Measurements from ENCODE around the gene GMDS.

Gene GMDS

GRCh38 chr6:1931817-1932216, 313.6 kb downstream of the GMDS start:
- Histone ChIP-seq H3K36me3 (ENCODE audit: control insufficient read depth in 1 of 2, insufficient read depth in 2 of 2, low read depth in 1 of 2, low read length in 2 of 2) (peaks cover 3 to 11% of the 10 kb centered on the region in 2 experiments), H4K8ac (ENCODE audit: low read length) (no peak overlapping the region), H3K14ac (ENCODE audit: low read length in 2 of 2) (no peak overlapping the region), H3K18ac (ENCODE audit: low read depth in 1 of 2, low read length in 2 of 2) (no peak overlapping the region), H2BK5ac (ENCODE audit: low read depth, low read length, poor library complexity, severe bottlenecking) (no peak overlapping the region), H3K4me3 (ENCODE audit: insufficient read depth in 1 of 2, low read depth in 1 of 2, low read length in 2 of 2) (no peak overlapping the region), H3K4me1 (ENCODE audit: control insufficient read depth, insufficient read depth, low read depth, low read length) (no peaks in the 10 kb centered on the region), H3K9me3 (ENCODE audit: control insufficient read depth, low read length) (peaks cover 7% of the 10 kb centered on the region), H2BK15ac (ENCODE audit: low read depth, poor library complexity, severe bottlenecking) (no peak overlapping the region), H2BK120ac (ENCODE audit: low read depth, low read length) (no peak overlapping the region), H3K27me3 (ENCODE audit: control insufficient read depth in 1 of 2, insufficient read depth in 1 of 2, low read length in 2 of 2) (no peaks in the 10 kb centered on the region), H3K4ac (ENCODE audit: low read depth in 1 of 2, low read length in 2 of 2) (no peak overlapping the region), H3K9ac (ENCODE audit: low read length) (no peak overlapping the region), H3K27ac (ENCODE audit: low read length, poor library complexity, severe bottlenecking) (no peak overlapping the region), H4K91ac (ENCODE audit: low read length) (no peak overlapping the region), H3K79me1 (replicated peaks; ENCODE audit: low read length, poor library complexity, severe bottlenecking) (peaks cover 2% of the 10 kb centered on the region), H3K4me2 (ENCODE audit: low read length, poor library complexity, severe bottlenecking) (no peak overlapping the region), H2BK12ac (ENCODE audit: low read length in 2 of 2) (no peak overlapping the region), H2AK5ac (ENCODE audit: low read length, severe bottlenecking) (no peak overlapping the region), H2AFZ (ENCODE audit: low read depth, low read length) (no peak overlapping the region), H3K23ac (ENCODE audit: low read length in 2 of 2) (no peak overlapping the region)
- DNase-seq: no peak
- WGBS: 94% methylated on average over 5 of the region's 5 CpGs

GRCh38 chr6:1930356-1930755, 315.0 kb downstream of the GMDS start:
- DNase-seq: no peak
- Histone ChIP-seq H2BK120ac (ENCODE audit: low read depth, low read length) (no peak overlapping the region), H3K23ac (ENCODE audit: low read length in 2 of 2) (no peak overlapping the region), H3K27me3 (ENCODE audit: control insufficient read depth in 1 of 2, insufficient read depth in 1 of 2, low read length in 2 of 2) (no peaks in the 10 kb centered on the region), H3K79me1 (replicated peaks; ENCODE audit: low read length, poor library complexity, severe bottlenecking) (peaks cover 3% of the 10 kb centered on the region), H2BK12ac (ENCODE audit: low read length in 2 of 2) (no peak overlapping the region), H3K4me3 (ENCODE audit: insufficient read depth in 1 of 2, low read depth in 1 of 2, low read length in 2 of 2) (no peak overlapping the region), H2BK5ac (ENCODE audit: low read depth, low read length, poor library complexity, severe bottlenecking) (no peak overlapping the region), H3K4me2 (ENCODE audit: low read length, poor library complexity, severe bottlenecking) (no peak overlapping the region), H3K9me3 (ENCODE audit: control insufficient read depth, low read length) (peaks cover 7% of the 10 kb centered on the region), H2BK15ac (ENCODE audit: low read depth, poor library complexity, severe bottlenecking) (no peak overlapping the region), H3K27ac (ENCODE audit: low read length, poor library complexity, severe bottlenecking) (no peak overlapping the region), H2AFZ (ENCODE audit: low read depth, low read length) (no peak overlapping the region), H3K14ac (ENCODE audit: low read length in 2 of 2) (no peak overlapping the region), H2AK5ac (ENCODE audit: low read length, severe bottlenecking) (no peak overlapping the region), H4K8ac (ENCODE audit: low read length) (no peak overlapping the region), H3K4me1 (ENCODE audit: control insufficient read depth, insufficient read depth, low read depth, low read length) (no peaks in the 10 kb centered on the region), H3K9ac (ENCODE audit: low read length) (no peak overlapping the region), H4K91ac (ENCODE audit: low read length) (no peak overlapping the region), H3K36me3 (ENCODE audit: control insufficient read depth in 1 of 2, insufficient read depth in 2 of 2, low read depth in 1 of 2, low read length in 2 of 2) (peaks cover 3 to 4% of the 10 kb centered on the region in 2 experiments), H3K4ac (ENCODE audit: low read depth in 1 of 2, low read length in 2 of 2) (no peak overlapping the region), H3K18ac (ENCODE audit: low read depth in 1 of 2, low read length in 2 of 2) (no peak overlapping the region)
- WGBS: 0% methylated on average over 1 of the region's 2 CpGs

- H2BK15ac ChIP-seq (ENCODE audit: low read depth, poor library complexity, severe bottlenecking): no peak overlapping the region
- H3K27ac ChIP-seq (ENCODE audit: low read length, poor library complexity, severe bottlenecking): no peak overlapping the region
- no peaks in the 10 kb centered on the region for H3K4me1 ChIP-seq (ENCODE audit: control insufficient read depth, insufficient read depth, low read depth, low read length)
- H4K91ac ChIP-seq (ENCODE audit: low read length): no peak overlapping the region
- H3K14ac ChIP-seq (ENCODE audit: low read length in 2 of 2): no peak overlapping the region
- H3K18ac ChIP-seq (ENCODE audit: low read depth in 1 of 2, low read length in 2 of 2): no peak overlapping the region
- H2BK120ac ChIP-seq (ENCODE audit: low read depth, low read length): no peak overlapping the region
- no peak overlapping the region for H2BK12ac ChIP-seq (ENCODE audit: low read length in 2 of 2)
- H3K9ac ChIP-seq (ENCODE audit: low read length): no peak overlapping the region
- no peak overlapping the region for H2AFZ ChIP-seq (ENCODE audit: low read depth, low read length)
- no peak for DNase-seq
- no peak overlapping the region for H4K8ac ChIP-seq (ENCODE audit: low read length)
- H3K9me3 ChIP-seq (ENCODE audit: control insufficient read depth, low read length): peaks cover 4% of the 10 kb centered on the region
- H3K4me2 ChIP-seq (ENCODE audit: low read length, poor library complexity, severe bottlenecking): no peak overlapping the region
- peaks cover 3% of the 10 kb centered on the region for H3K79me1 ChIP-seq (replicated peaks; ENCODE audit: low read length, poor library complexity, severe bottlenecking)
- no peak overlapping the region for H2AK5ac ChIP-seq (ENCODE audit: low read length, severe bottlenecking)
- peaks cover 3 to 4% of the 10 kb centered on the region in 2 experiments for H3K36me3 ChIP-seq (ENCODE audit: control insufficient read depth in 1 of 2, insufficient read depth in 2 of 2, low read depth in 1 of 2, low read length in 2 of 2)
- H3K23ac ChIP-seq (ENCODE audit: low read length in 2 of 2): no peak overlapping the region
- 96% methylated on average over 8 of the region's 9 CpGs for WGBS
- H3K4me3 ChIP-seq (ENCODE audit: insufficient read depth in 1 of 2, low read depth in 1 of 2, low read length in 2 of 2): no peak overlapping the region
- H2BK5ac ChIP-seq (ENCODE audit: low read depth, low read length, poor library complexity, severe bottlenecking): no peak overlapping the region
- no peak overlapping the region for H3K4ac ChIP-seq (ENCODE audit: low read depth in 1 of 2, low read length in 2 of 2)
- no peaks in the 10 kb centered on the region for H3K27me3 ChIP-seq (ENCODE audit: control insufficient read depth in 1 of 2, insufficient read depth in 1 of 2, low read length in 2 of 2)
Observed at GRCh38 chr6:1929931-1930330, 315.5 kb downstream of the GMDS start.

- WGBS: 69% methylated on average over 10 of the region's 10 CpGs
- H3K4ac ChIP-seq (ENCODE audit: low read depth in 1 of 2, low read length in 2 of 2): no peak overlapping the region
- DNase-seq: no peak
Observed at GRCh38 chr6:1925743-1926430, 319.5 kb downstream of the GMDS start.

More at GRCh38 chr6:1925743-1926430, 319.5 kb downstream of the GMDS start:
- Histone ChIP-seq H3K27me3 (ENCODE audit: control insufficient read depth in 1 of 2, insufficient read depth in 1 of 2, low read length in 2 of 2) (no peaks in the 10 kb centered on the region), H3K4me2 (ENCODE audit: low read length, poor library complexity, severe bottlenecking) (no peak overlapping the region), H3K4me1 (ENCODE audit: control insufficient read depth, insufficient read depth, low read depth, low read length) (no peaks in the 10 kb centered on the region), H4K91ac (ENCODE audit: low read length) (no peak overlapping the region), H4K8ac (ENCODE audit: low read length) (no peak overlapping the region), H2AK5ac (ENCODE audit: low read length, severe bottlenecking) (no peak overlapping the region), H2AFZ (ENCODE audit: low read depth, low read length) (no peak overlapping the region), H3K14ac (ENCODE audit: low read length in 2 of 2) (no peak overlapping the region), H2BK12ac (ENCODE audit: low read length in 2 of 2) (no peak overlapping the region), H3K23ac (ENCODE audit: low read length in 2 of 2) (no peak overlapping the region), H2BK120ac (ENCODE audit: low read depth, low read length) (no peak overlapping the region), H3K4me3 (ENCODE audit: insufficient read depth in 1 of 2, low read depth in 1 of 2, low read length in 2 of 2) (no peak overlapping the region), H2BK15ac (ENCODE audit: low read depth, poor library complexity, severe bottlenecking) (no peak overlapping the region), H3K9me3 (ENCODE audit: control insufficient read depth, low read length) (no peaks in the 10 kb centered on the region), H3K27ac (ENCODE audit: low read length, poor library complexity, severe bottlenecking) (no peak overlapping the region), H2BK5ac (ENCODE audit: low read depth, low read length, poor library complexity, severe bottlenecking) (no peak overlapping the region), H3K79me1 (replicated peaks; ENCODE audit: low read length, poor library complexity, severe bottlenecking) (peaks cover 5% of the 10 kb centered on the region), H3K9ac (ENCODE audit: low read length) (no peak overlapping the region), H3K36me3 (ENCODE audit: control insufficient read depth in 1 of 2, insufficient read depth in 2 of 2, low read depth in 1 of 2, low read length in 2 of 2) (peaks cover 3 to 9% of the 10 kb centered on the region in 2 experiments), H3K18ac (ENCODE audit: low read depth in 1 of 2, low read length in 2 of 2) (no peak overlapping the region)

Data from mesenchymal stem cell (in vitro differentiated cells and primary cell).